Adrenal gland (tissue), 12 donors: ENCODE results near the gene CNTD1. TPM values are rescaled to one million over a fixed set of nuclear protein-coding genes. Genes with fewer than 3 reads are reported as not detected.
"Not testable (repeated sequence)": the region's sequence is repeated elsewhere in the genome, so short reads cannot be mapped to it uniquely, and the experiment has no call there.

ENCODE experiments used
- DNase-seq, 7 donors: peaks; one replicate each; pipeline ENCODE4 v3.0.0-alpha.2; 2019 to 2020
- H3K27ac ChIP-seq, 5 donors: fragments of 200-600 bp; sonication (generic) in 4 of 5; 1 replicate in 3 of 5; 2 replicates in 2 of 5; pipeline versions ENCODE4 v1.5.1 to v1.8.0; 2016 to 2020; ENCODE audit warnings: mild to moderate bottlenecking in 1 of 5
- H3K27me3 ChIP-seq: fragments of 200-600 bp; 2 replicates; pipeline ENCODE4 v1.8.0; 2021
- H3K36me3 ChIP-seq, 2 donors: fragments of 200-600 bp; replicated peaks in 1 of 2; 1 replicate in 1 of 2; 2 replicates in 1 of 2; pipeline versions ENCODE4 v1.5.1 to v1.8.0; 2018 to 2022
- H3K4me1 ChIP-seq, 2 donors: fragments of 200-600 bp; replicated peaks in 1 of 2; 1 replicate in 1 of 2; 2 replicates in 1 of 2; pipeline versions ENCODE4 v1.5.1 to v1.8.0; 2018 to 2021
- H3K4me3 ChIP-seq, 4 donors: fragments of 200-600 bp; sonication (generic) in 3 of 4; one replicate each; pipeline ENCODE4 v1.5.1; 2016 to 2018
- H3K9me3 ChIP-seq, 3 donors: fragments of 200-600 bp; sonication (generic) in 1 of 3; replicated peaks in 1 of 3; 1 replicate in 2 of 3; 2 replicates in 1 of 3; pipeline versions ENCODE4 v1.5.1 to v1.8.0; 2016 to 2021
- CTCF ChIP-seq, 6 experiments: fragments of 450-650 bp in 4 of 6; fragments of 200-600 bp in 2 of 6; sonication (generic) in 1 of 6; IDR thresholded peaks; 1 replicate in 5 of 6; 2 replicates in 1 of 6; pipeline versions ENCODE4 v1.5.1 to v1.8.0; 2016 to 2021; ENCODE audit warnings: antibody characterized with exemption in 6 of 6, mild to moderate bottlenecking in 2 of 6, moderate library complexity in 1 of 6
- POLR2A ChIP-seq, 2 donors: fragments of 450-650 bp; IDR thresholded peaks; one replicate each; pipeline ENCODE4 v1.6.1; 2017; ENCODE audit warnings: antibody characterized with exemption in 2 of 2, mild to moderate bottlenecking in 2 of 2, moderate library complexity in 1 of 2
- WGBS, 4 donors: extraction: QIAGEN DNeasy Blood & Tissue Kit in 2 of 4; methylation state at CpG; one replicate each; pipeline versions ENCODE4 v1.1.5 to v1.1.7; 2013 to 2017; 5-methylcytosine and 5-hydroxymethylcytosine counted together
- intact Hi-C, 2 donors: fragments of 100-400 bp; cut with DNase I; formaldehyde crosslinking; loops; one replicate each; pipeline versions ENCODE4 v1.14.1 to v1.15.0; 2022 to 2023
- polyA plus RNA-seq, 3 donors: library from polyadenylated mRNA; stranded (reverse); fragments of 200-250 nt in 2 of 3; fragments of 350-450 nt in 1 of 3; fragmentation: Illumina TruSeq in 1 of 3; extraction: RNeasy Lipid Tissue Mini Kit (QIAGEN cat#74804) in 1 of 3; gene quantifications; one replicate each; pipeline ENCODE4 v1.2.3, GENCODE V29; 2013 to 2014
- total RNA-seq, 9 donors: library from RNA; depleted of rRNA in 4 of 9; stranded (reverse); fragments of >200 nt in 4 of 9; fragments of 120-200 nt in 1 of 9; fragmentation: NEBNext Ultra II Directional in 1 of 9; extraction: Animal tissue kit (Norgen Biotek cat#: 25700) in 1 of 9; gene quantifications; one replicate each; pipeline versions ENCODE4 v1.1.0 to v1.2.4, GENCODE V29; 2013 to 2023
- donor health status: healthy with polysubstance abuse.
- donor health status: Bipolar disorder and iron deficiency.
- donor health status: DM: yes; HTN: yes; CAD: no.
- donor health status: DM: no; HTN: no; CAD: no.
- donor health status: DM: no; HTN: no; CAD: no.
- donor health status: DM: yes; HTN: yes; CAD: no.

The CNTD1 gene
- total and polyA plus RNA-seq, 12 donors: 0.24 to 8.2 (median 0.32) TPM; not detected in 5

DNA sequence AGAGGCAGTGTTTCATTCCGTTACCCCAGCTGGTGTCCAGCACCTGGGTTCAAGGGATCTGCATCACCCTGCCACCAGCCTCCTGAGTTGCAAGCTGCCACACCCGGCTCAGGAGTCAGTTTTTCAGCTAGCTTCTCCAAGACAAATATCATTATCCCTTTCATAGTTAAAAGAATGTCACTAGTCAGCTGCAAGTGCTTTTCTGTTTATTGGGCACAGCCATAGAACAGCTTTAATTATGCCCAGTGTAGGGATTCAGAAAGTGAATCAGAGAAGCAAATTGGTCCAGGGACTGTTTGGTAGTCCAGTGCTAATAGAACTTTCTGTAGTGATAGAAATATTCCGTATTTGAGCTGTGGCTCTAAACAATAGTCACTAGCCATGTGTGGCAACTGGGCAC lies 49.4 kb downstream of the CNTD1 start:
- TF ChIP-seq POLR2A (IDR thresholded peaks at IDR 0.05): no peak
- Histone ChIP-seq H3K36me3 (peaks cover 0 to 14% of the 10 kb centered on the region in 2 donors), H3K9me3 (no peaks in the 10 kb centered on the region), H3K4me3 (no peak overlapping the region), H3K27ac (no peak overlapping the region), H3K27me3 (no peaks in the 10 kb centered on the region), H3K4me1 (peaks cover 9 to 44% of the 10 kb centered on the region in 2 donors)
- intact Hi-C loops: loop anchor here in 1 of 2 donors (5.0 to 10.0 kb wide), 2 partner anchors 89 to 147 kb away; partner anchors contain the start of gene RPL27
- WGBS, 4 donors: 71 to 92% (median 78%) methylated on average over 3 of the region's 3 CpGs
- DNase-seq: peak in 1 of 7 donors; percentile 40

- TF ChIP-seq CTCF (IDR thresholded peaks at IDR 0.05): no peak
- no peak for TF ChIP-seq POLR2A (IDR thresholded peaks at IDR 0.05)
- intact Hi-C loops: loop anchor here in 1 of 2 donors (5.0 to 10.0 kb wide), 2 partner anchors 88 to 146 kb away; partner anchors contain the start of gene RPL27
- 82 to 100% (median 87%) methylated on average over 2 to 9 of the region's 9 CpGs for WGBS, 4 donors
- peaks cover 10 to 47% of the 10 kb centered on the region in 2 donors for H3K4me1 ChIP-seq
- H3K9me3 ChIP-seq: no peaks in the 10 kb centered on the region
- H3K27ac ChIP-seq: no peak overlapping the region
- H3K27me3 ChIP-seq: no peaks in the 10 kb centered on the region
- H3K4me3 ChIP-seq: no peak overlapping the region
- DNase-seq: peak in 1 of 7 donors; percentile 47
- H3K36me3 ChIP-seq: peaks cover 0 to 12% of the 10 kb centered on the region in 2 donors
Observed at GRCh38 chr17:42849031-42849430, 50.4 kb downstream of the CNTD1 start.

GRCh38 chr17:42849451-42850181 lies 51.0 kb downstream of the CNTD1 start:
- Histone ChIP-seq H3K4me3 (no peak overlapping the region), H3K27me3 (no peaks in the 10 kb centered on the region), H3K9me3 (no peaks in the 10 kb centered on the region), H3K4me1 (peaks cover 14 to 50% of the 10 kb centered on the region in 2 donors), H3K27ac (no peak overlapping the region), H3K36me3 (peaks cover 0 to 10% of the 10 kb centered on the region in 2 donors)
- peak in 3 of 7 donors; percentile 18 to 68 (median 46) for DNase-seq
- TF ChIP-seq POLR2A (IDR thresholded peaks at IDR 0.05): no peak
- TF ChIP-seq CTCF (IDR thresholded peaks at IDR 0.05): no peak
- intact Hi-C loops: loop anchor here in 1 of 2 donors (5.0 to 10.0 kb wide), 2 partner anchors 88 to 145 kb away; partner anchors contain the start of gene RPL27
- 43 to 64% (median 57%) methylated on average over 7 to 8 of the region's 8 CpGs for WGBS, 4 donors

- H3K4me3 ChIP-seq: peak within 1 kb of the TSS in 2 of 4 donors; percentile 7 to 56
- H3K4me1 ChIP-seq: peaks cover 14 to 50% of the 10 kb centered on the region in 2 donors
- WGBS, 4 donors: 21 to 27% (median 23%) methylated on average over 8 to 9 of the region's 9 CpGs
- no peaks in the 10 kb centered on the region for H3K27me3 ChIP-seq
- peak; percentile 44 to 78 (median 71) for DNase-seq
- TF ChIP-seq POLR2A (IDR thresholded peaks at IDR 0.05) (no peak), CTCF (IDR thresholded peaks at IDR 0.05) (no peak)
- H3K36me3 ChIP-seq: no peaks in the 10 kb centered on the region
- intact Hi-C loops: no loop called here
- H3K27ac ChIP-seq: peak within 1 kb of the TSS in 3 of 5 donors; percentile 38 to 75 (median 52)
- H3K9me3 ChIP-seq: no peaks in the 10 kb centered on the region
Observed at GRCh38 chr17:42850954-42851353, 52.3 kb downstream of the CNTD1 start, which contains the start of gene AOC3. TSS of gene AOC3 (plus strand) at chr17:42851199. CDS start at chr17:42851344, 145 bp downstream.

DNA sequence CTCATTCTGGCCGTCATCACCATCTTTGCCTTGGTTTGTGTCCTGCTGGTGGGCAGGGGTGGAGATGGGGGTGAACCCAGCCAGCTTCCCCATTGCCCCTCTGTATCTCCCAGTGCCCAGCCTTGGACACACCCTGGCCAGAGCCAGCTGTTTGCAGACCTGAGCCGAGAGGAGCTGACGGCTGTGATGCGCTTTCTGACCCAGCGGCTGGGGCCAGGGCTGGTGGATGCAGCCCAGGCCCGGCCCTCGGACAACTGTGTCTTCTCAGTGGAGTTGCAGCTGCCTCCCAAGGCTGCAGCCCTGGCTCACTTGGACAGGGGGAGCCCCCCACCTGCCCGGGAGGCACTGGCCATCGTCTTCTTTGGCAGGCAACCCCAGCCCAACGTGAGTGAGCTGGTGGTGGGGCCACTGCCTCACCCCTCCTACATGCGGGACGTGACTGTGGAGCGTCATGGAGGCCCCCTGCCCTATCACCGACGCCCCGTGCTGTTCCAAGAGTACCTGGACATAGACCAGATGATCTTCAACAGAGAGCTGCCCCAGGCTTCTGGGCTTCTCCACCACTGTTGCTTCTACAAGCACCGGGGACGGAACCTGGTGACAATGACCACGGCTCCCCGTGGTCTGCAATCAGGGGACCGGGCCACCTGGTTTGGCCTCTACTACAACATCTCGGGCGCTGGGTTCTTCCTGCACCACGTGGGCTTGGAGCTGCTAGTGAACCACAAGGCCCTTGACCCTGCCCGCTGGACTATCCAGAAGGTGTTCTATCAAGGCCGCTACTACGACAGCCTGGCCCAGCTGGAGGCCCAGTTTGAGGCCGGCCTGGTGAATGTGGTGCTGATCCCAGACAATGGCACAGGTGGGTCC lies 52.9 kb downstream of the CNTD1 start:
- intact Hi-C loops, H3K36me3 ChIP-seq, H3K27me3 ChIP-seq, H3K9me3 ChIP-seq: not testable (repeated sequence)
- WGBS, 4 donors: 65 to 100% (median 82%) methylated on average over 1 to 25 of the region's 28 CpGs
- H3K4me1 ChIP-seq: peaks cover 14 to 47% of the 10 kb centered on the region in 2 donors
- peak in 2 of 7 donors; percentile 16 to 50 for DNase-seq
- H3K27ac ChIP-seq: peak overlapping the region in 3 of 5 donors; percentile 38 to 75 (median 52)
- peak overlapping the region in 2 of 4 donors; percentile 7 to 56 for H3K4me3 ChIP-seq
